BE2C (cell line): ENCODE results near the gene SERPIND1.

ENCODE experiments used
- DNase-seq: peaks from one replicate; pipeline ENCODE4 v3.0.0-alpha.2; 2020
- H3K27me3 ChIP-seq: fragments of 250-450 bp; sonication (Bioruptor Pico); 2 replicates; pipeline ENCODE4 v1.5.1; 2020; ENCODE audit warnings: mild to moderate bottlenecking
- H3K36me3 ChIP-seq: fragments of 250-450 bp; sonication (Bioruptor Pico); 2 replicates; pipeline ENCODE4 v1.5.1; 2020; ENCODE audit warnings: mild to moderate bottlenecking
- H3K4me1 ChIP-seq: fragments of 250-450 bp; sonication (Bioruptor Pico); 2 replicates; pipeline ENCODE4 v1.5.1; 2020
- H3K4me3 ChIP-seq: 2 replicates; pipeline ENCODE4 v1.5.1; 2011; ENCODE audit warnings: low read depth, low read length
- H3K9me3 ChIP-seq: fragments of 250-450 bp; sonication (Bioruptor Pico); 2 replicates; pipeline ENCODE4 v1.5.1; 2020
- TF ChIP-seq, protein P1 (sequence below): IDR thresholded peaks from 2 replicates; pipeline ENCODE4 v1.5.1; 2012; ENCODE audit warnings: mild to moderate bottlenecking, low read depth, low read length

Gene SERPIND1

DNA sequence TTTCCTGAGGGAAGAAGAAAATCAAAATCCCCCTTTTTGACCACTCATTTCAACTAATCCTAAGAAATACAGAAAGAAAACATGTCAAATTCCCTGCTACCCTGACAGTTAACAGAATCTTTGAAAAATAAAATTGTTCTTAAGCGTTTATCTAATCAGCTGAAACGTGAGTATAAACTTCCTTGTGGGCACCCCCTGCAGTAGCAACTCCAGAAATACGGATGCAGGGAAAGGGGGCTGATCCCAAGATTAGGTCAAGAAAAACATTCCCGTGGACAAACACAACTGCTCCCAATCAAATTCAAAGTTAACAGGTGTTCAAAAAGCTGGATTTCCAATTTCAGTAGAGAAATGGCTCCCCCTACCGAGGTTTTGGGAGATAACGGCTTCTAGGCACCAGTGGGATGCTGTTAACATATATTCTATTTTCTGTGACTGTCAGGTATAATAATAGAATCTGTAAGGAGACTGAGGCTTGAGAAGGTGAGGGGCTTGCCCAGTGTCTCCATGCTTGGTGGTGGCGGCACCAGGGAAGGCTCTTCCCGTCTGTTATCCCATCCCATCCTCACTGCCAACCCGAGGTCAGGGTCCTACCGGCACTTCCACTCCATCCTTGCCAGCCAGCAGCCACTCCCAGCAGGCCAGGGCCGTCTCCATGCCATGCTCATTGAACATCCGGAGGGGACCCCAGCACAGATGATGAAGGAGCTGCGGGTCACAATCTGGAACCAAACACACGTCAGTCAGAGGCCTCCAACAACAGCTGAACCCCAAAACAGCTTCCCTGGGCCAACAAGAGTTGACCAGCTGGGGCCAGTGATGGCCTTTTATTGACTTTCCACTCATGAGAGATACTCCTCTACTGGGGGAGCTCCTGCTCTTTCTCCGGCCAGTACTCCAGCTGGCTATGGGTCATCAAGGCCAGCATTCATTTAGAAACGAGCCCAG is 32.0 kb upstream of the SERPIND1 start:
- TF ChIP-seq, protein P1, sequence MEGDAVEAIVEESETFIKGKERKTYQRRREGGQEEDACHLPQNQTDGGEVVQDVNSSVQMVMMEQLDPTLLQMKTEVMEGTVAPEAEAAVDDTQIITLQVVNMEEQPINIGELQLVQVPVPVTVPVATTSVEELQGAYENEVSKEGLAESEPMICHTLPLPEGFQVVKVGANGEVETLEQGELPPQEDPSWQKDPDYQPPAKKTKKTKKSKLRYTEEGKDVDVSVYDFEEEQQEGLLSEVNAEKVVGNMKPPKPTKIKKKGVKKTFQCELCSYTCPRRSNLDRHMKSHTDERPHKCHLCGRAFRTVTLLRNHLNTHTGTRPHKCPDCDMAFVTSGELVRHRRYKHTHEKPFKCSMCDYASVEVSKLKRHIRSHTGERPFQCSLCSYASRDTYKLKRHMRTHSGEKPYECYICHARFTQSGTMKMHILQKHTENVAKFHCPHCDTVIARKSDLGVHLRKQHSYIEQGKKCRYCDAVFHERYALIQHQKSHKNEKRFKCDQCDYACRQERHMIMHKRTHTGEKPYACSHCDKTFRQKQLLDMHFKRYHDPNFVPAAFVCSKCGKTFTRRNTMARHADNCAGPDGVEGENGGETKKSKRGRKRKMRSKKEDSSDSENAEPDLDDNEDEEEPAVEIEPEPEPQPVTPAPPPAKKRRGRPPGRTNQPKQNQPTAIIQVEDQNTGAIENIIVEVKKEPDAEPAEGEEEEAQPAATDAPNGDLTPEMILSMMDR: peak; percentile 90
- Histone ChIP-seq H3K36me3 (peaks cover 51% of the 10 kb centered on the region), H3K27me3 (no peaks in the 10 kb centered on the region), H3K4me3 (no peak overlapping the region), H3K9me3 (no peaks in the 10 kb centered on the region), H3K4me1 (peaks cover 4% of the 10 kb centered on the region)
- DNase-seq: peak; percentile 43

GRCh38 chr22:20742764-20743163 is 31.1 kb upstream of the SERPIND1 start:
- Histone ChIP-seq H3K36me3 (peaks cover 57% of the 10 kb centered on the region), H3K27me3 (no peaks in the 10 kb centered on the region), H3K4me1 (peaks cover 4% of the 10 kb centered on the region), H3K4me3 (no peak overlapping the region), H3K9me3 (no peaks in the 10 kb centered on the region)
- DNase-seq: no peak
- TF ChIP-seq, protein P1: no peak

DNA sequence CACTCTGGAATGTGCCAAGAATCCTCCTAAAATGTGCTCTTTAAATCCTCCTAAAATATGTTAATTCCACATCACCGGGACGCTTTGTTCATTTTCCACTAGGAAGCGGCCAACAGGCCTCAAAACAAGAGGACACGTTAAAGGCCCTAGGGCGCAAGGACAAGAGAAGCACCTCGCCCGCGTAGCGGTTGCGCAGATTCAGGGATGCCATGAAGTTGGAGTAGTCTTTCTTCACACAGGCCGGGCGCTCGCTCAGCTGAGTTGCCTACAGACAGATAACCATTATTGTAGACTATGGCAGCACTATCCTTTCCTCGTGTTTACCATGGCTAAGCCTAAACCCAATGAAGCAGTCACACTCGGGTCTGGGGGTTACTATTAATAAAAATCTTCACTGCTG is 29.5 kb upstream of the SERPIND1 start:
- peaks cover 49% of the 10 kb centered on the region for H3K36me3 ChIP-seq
- H3K4me3 ChIP-seq: no peak overlapping the region
- TF ChIP-seq, protein P1: no peak
- DNase-seq: no peak
- peaks cover 4% of the 10 kb centered on the region for H3K4me1 ChIP-seq
- no peaks in the 10 kb centered on the region for H3K9me3 ChIP-seq
- H3K27me3 ChIP-seq: no peaks in the 10 kb centered on the region

DNA sequence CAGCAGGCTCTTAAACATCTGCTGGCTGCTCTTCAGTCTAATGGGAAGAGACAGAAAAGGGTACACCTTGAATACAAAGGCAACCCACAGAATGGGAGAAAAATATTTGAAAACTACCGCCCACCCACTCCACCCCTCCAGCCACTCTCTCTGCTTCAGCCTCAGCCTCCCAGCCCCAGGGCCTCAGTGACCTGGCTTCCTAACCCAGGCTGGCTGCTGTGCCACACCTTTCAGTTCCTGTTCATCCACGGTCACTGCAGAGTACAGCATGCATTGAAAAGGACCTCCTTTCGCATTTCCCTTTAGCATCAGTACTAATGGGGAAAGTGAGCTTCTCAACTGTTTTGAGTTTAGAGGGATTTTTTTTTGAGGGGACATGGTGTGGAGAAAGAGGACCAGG is 28.8 kb upstream of the SERPIND1 start:
- H3K4me3 ChIP-seq: no peak overlapping the region
- no peaks in the 10 kb centered on the region for H3K27me3 ChIP-seq
- H3K36me3 ChIP-seq: peaks cover 46% of the 10 kb centered on the region
- H3K9me3 ChIP-seq: no peaks in the 10 kb centered on the region
- no peak for DNase-seq
- H3K4me1 ChIP-seq: peaks cover 4% of the 10 kb centered on the region
- TF ChIP-seq, protein P1: no peak

GRCh38 chr22:20746431-20747189 is 27.3 kb upstream of the SERPIND1 start:
- no peak for DNase-seq
- Histone ChIP-seq H3K9me3 (no peaks in the 10 kb centered on the region), H3K27me3 (no peaks in the 10 kb centered on the region), H3K36me3 (peaks cover 41% of the 10 kb centered on the region), H3K4me1 (peaks cover 1% of the 10 kb centered on the region), H3K4me3 (no peak overlapping the region)
- TF ChIP-seq, protein P1: no peak
